Measurements from ENCODE around the gene INTS11. TPM values are rescaled to one million over a fixed set of nuclear protein-coding genes. Genes with fewer than 3 reads are reported as not detected.
A peak's percentile ranks its signal among the peaks of the same experiment; 100 is the strongest.

The INTS11 gene
- total RNA-seq, 6 experiments from 2014 or later: 35.1 to 52.4 (median 43.5) TPM

DNA sequence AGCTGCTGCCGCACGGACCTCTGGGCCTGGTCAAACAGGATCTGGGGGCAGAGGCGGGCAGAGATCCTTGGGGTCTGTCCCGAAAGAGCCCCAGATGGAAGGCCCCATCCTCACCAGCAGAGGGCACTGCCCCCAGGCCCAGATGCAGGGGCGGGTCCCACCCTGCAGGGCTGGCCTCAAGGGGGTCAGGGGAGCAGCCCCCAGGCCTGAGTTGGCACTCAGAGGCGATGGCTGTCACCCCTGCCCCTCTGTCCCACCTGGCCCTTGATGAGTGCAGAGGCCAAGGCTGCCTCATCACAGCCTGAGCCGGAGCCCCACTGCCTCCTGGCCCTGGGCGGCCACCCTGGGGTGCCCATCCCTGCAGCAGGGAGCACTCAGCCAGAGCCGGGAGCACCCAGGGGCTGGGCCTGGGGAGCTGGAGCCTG, 22.4 kb downstream of the INTS11 start:
- ATAC-seq (no peak), DNase-seq (no peak)
- no CpG with 5 or more reads among the region's 9 CpGs for WGBS (ENCODE audit: insufficient coverage, low coverage, low lambda C conversion rate, missing lambda C conversion rate)
- intact Hi-C loops (cut with DNase I): no loop called here
- H3K4me1 ChIP-seq: peaks cover 0 to 24% (median 15%) of the 10 kb centered on the region in 4 donors
- no peaks in the 10 kb centered on the region for H3K36me3 ChIP-seq
- no peaks in the 10 kb centered on the region for H3K9me3 ChIP-seq
- H3K4me3 ChIP-seq: no peak overlapping the region
- TF ChIP-seq POLR2A (IDR thresholded peaks at IDR 0.05): no peak
- TF ChIP-seq, protein P1, sequence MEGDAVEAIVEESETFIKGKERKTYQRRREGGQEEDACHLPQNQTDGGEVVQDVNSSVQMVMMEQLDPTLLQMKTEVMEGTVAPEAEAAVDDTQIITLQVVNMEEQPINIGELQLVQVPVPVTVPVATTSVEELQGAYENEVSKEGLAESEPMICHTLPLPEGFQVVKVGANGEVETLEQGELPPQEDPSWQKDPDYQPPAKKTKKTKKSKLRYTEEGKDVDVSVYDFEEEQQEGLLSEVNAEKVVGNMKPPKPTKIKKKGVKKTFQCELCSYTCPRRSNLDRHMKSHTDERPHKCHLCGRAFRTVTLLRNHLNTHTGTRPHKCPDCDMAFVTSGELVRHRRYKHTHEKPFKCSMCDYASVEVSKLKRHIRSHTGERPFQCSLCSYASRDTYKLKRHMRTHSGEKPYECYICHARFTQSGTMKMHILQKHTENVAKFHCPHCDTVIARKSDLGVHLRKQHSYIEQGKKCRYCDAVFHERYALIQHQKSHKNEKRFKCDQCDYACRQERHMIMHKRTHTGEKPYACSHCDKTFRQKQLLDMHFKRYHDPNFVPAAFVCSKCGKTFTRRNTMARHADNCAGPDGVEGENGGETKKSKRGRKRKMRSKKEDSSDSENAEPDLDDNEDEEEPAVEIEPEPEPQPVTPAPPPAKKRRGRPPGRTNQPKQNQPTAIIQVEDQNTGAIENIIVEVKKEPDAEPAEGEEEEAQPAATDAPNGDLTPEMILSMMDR (IDR thresholded peaks at IDR 0.05): peak; percentile 2 to 39 (median 30)
- H3K27me3 ChIP-seq: no peaks in the 10 kb centered on the region
- H3K27ac ChIP-seq: no peak overlapping the region

DNA sequence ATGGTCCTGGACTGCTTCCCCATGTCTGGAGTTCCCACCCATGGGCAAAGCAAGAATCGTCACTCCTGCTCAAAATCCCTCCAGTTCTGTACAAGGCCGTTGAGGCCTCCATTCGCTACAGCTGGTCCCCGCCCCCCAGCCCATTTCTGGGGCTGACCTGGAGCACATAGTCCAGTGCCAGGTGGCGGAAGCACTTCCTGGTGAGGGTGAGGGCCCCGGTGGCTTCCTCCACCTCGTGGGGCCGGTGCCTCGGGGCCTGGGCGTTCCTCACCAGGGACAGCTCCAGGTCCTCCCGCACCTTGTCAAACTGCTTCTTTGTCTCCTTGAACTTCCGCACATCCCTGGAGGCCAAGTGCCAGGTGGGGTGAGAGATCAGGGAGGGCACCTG, 24.1 kb downstream of the INTS11 start:
- H3K27ac ChIP-seq: no peak overlapping the region
- DNase-seq: no peak
- WGBS (ENCODE audit: insufficient coverage, low coverage, low lambda C conversion rate, missing lambda C conversion rate): 84% methylated on average over 12 of the region's 12 CpGs
- no peak for ATAC-seq
- H3K4me3 ChIP-seq: no peak overlapping the region
- no peak for TF ChIP-seq POLR2A (IDR thresholded peaks at IDR 0.05)
- TF ChIP-seq, protein P1 (IDR thresholded peaks at IDR 0.05): no peak
- H3K27me3 ChIP-seq: no peaks in the 10 kb centered on the region
- H3K36me3 ChIP-seq: no peaks in the 10 kb centered on the region
- H3K4me1 ChIP-seq: peaks cover 0 to 7% (median 3%) of the 10 kb centered on the region in 4 donors
- intact Hi-C loops (cut with DNase I): no loop called here
- no peaks in the 10 kb centered on the region for H3K9me3 ChIP-seq

DNA sequence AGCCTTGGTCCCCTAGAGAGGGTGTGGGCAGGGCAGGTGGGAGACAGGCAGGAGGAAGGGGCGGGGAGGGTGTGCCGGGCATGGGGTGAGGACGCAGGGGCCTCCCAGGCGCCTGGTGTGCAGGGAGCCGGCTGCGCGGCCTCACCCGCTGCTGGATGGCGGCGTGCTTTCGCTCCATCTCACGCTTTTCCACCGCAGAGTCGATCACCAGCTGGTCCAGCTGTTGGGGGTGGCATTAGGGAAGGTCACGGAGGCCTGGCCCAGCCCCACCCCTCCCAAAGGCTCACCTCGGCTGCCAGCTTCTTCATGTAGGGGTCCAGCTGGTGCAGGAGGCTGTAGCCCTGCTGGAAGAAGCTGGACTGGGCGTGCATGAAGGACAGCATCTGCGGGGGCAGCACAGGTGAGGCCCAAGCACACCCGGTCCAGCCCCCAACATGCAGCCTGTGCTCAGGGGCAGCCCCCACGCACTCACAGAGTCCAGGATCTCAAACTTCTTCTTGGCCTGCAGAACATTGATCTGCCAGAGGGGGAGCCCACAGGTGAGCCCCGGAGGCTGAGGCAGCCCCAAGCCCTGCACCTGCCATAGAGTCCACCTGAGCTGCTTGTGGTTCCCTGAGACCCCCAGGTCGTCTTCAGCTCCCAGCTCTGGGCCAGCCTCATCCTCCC, 24.6 kb downstream of the INTS11 start:
- intact Hi-C loops (cut with DNase I): loop anchor here in 1 of 2 donors (10.0 kb wide), 1 partner anchor 55 kb away; the partner anchor contains the start of gene C1QTNF12
- Histone ChIP-seq H3K27ac (no peak overlapping the region), H3K9me3 (no peaks in the 10 kb centered on the region), H3K4me3 (no peak overlapping the region), H3K27me3 (no peaks in the 10 kb centered on the region), H3K4me1 (peaks cover 0 to 2% (median under 1%) of the 10 kb centered on the region in 4 donors), H3K36me3 (no peaks in the 10 kb centered on the region)
- no peak for DNase-seq
- 93% methylated on average over 3 of the region's 22 CpGs for WGBS (ENCODE audit: insufficient coverage, low coverage, low lambda C conversion rate, missing lambda C conversion rate)
- TF ChIP-seq, protein P1 (IDR thresholded peaks at IDR 0.05): peak in 2 of 4 donors; percentile 14 to 20
- no peak for TF ChIP-seq POLR2A (IDR thresholded peaks at IDR 0.05)
- ATAC-seq: peak in 3 of 4 donors; percentile 8 to 28 (median 11)

DNA sequence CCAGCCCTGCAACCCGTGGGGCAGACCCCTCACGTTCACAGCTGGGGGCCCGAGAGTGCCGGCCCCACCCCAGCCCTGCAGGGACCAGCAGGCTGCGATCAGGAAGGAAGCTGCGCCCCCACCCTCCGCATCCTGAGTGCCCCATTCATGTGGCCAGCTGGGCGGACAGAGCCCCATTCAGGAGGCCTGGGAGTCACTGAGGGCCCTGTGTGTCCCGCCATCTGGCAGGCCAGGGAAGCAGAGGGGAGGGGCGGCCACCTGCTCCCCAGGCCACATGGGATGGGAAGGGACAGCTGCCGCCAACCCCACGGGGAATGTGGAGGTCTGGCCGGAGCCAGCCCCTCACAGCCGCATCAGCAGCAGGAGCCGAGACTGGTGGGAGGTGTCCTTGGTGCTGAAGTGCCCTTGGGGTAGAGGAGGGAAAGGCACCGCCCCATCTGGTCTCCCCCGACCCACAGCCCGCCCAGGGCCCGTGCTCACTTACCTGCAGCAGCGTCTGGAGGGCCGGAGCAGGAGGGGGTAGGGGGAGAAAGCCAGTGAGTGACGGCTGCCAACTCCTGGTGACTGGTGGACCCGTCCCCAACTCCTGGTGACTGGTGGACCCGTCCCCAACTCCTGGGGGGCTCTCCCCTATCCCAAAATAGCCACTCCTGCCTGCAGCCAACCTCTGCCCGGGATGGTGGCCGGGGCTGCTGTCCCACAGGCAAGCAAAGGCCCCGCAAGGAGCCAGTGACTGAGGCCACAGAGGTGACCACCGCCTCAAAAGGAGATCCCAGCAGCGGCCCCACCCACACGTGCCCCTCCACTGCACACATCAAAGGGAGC, 25.4 kb downstream of the INTS11 start:
- no peaks in the 10 kb centered on the region for H3K9me3 ChIP-seq
- H3K27ac ChIP-seq: no peak overlapping the region
- no peaks in the 10 kb centered on the region for H3K4me1 ChIP-seq
- WGBS (ENCODE audit: insufficient coverage, low coverage, low lambda C conversion rate, missing lambda C conversion rate): no CpG with 5 or more reads among the region's 30 CpGs
- no peak for TF ChIP-seq POLR2A (IDR thresholded peaks at IDR 0.05)
- TF ChIP-seq, protein P1 (IDR thresholded peaks at IDR 0.05): no peak
- intact Hi-C loops (cut with DNase I): loop anchor here in 1 of 2 donors (10.0 kb wide), 1 partner anchor 54 kb away; the partner anchor contains the start of gene C1QTNF12
- peak in 1 of 4 donors; percentile 14 for ATAC-seq
- no peak for DNase-seq
- H3K4me3 ChIP-seq: no peak overlapping the region
- H3K27me3 ChIP-seq: no peaks in the 10 kb centered on the region
- no peaks in the 10 kb centered on the region for H3K36me3 ChIP-seq

Measured in right lobe of liver (tissue), 6 donors.